ENCODE data around the gene ARHGEF4.

The ARHGEF4 gene

GRCh38 chr2:131041402-131042147 is 204.9 kb downstream of the ARHGEF4 start:
- no peak for DNase-seq

DNA sequence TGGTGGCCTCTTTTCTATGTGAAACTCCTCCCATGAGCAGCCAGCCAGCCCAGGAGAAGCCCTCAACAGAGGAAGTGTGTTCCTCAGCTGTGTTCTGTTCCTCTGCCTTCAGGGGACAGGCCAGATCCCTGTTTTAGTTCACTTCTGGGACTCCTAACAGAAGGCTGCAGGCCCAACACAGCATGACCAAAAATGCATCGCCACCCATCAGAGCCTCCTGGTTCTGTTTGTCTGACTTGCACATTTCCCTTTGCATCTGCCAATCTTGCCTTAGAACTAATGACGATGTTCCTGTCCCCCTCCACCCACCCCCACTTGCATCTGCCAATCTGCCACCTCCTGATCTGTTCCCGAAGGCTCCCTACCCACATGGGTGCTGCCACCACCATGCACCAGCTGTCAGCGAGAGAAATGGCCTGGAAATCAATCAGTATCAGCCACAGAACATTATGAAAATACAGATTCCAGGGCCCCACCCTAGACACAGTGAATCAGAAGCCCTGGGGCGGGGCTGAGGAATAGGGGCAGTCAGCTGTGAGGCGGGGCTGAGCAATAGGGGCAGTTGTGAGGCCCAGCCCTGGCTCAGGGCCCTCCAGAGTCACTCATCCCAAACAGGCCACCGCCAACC is 205.5 kb downstream of the ARHGEF4 start:
- DNase-seq: no peak

DNA sequence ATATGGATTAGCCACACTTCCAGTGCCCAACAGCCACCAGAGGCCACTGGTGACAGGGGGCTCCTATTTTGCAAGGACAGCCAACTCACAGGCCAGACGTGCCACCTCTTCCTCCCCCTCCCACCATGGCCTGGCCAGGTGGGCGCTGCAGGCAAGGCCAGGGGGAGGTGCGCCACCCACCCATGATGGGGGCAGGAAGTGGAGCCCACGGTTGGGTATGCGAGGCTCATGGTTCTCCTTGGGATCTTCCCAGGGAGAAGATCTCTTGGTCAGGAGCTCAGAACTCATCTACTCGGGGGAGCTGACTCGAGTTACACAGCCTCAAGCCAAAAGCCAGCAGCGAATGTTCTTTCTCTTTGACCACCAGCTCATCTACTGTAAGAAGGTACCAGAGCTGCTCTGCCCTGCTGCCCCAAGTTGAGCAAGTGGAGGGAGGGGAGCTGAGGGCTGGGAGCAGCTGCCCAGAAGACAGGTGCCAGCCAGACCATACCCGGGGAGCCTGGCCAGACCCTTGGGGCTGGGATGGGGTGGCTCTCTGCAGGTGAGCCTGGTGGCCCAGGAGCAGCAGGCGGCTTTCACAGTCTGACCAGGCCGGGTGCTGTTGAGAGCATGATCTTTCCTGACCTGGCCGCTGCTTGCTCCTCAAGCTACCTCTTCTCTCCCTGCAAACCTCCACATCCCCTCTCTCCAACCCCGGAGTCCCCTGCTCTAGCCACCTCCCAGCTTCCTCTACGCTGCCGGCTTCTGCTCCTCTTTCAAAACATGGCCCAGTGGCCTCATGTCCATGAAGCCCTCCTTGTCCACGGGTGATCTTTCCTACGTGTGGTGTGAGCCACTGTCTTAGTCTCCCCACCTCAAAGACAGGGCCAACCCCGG is 206.7 kb downstream of the ARHGEF4 start:
- DNase-seq: no peak

GRCh38 chr2:131044075-131044756 is 207.5 kb downstream of the ARHGEF4 start:
- no peak for DNase-seq

- no peak for DNase-seq
Measured at GRCh38 chr2:131044757-131045150, 208.0 kb downstream of the ARHGEF4 start.

DNA sequence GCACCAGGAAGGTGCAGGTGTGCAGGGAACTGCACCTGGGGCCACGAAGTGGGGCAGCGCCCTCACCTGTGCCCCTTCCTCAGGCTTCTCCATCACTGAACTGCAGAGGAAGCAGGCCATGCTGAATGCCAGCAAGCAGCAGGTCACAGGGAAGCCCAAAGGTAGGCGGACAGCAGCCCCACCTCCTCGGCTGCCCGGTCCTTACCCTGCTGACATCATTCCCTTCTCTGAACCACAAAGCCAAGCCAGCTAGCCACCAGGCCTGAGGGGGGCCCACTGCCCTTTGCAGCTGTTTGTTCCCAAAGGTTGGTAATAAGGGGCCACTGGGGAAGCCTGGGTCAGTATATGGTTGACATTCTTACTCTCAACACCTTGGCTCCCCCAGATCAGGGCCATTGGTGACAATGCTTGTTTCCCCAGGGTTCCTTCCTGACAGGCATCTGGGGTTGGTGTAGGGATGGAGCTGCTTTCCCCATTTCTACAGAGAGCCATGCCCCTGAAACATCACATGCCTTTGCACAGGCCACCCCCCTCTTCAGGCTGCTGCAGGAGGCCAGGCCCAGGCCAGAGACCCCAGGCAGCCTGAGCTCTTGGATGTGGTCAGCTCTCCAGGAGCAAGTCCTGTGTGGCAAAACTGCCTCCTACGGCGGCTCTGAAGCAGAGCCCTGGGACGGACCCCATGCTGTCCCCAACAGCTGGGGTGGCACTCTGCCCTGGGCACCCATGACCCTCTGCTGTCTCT is 208.7 kb downstream of the ARHGEF4 start:
- DNase-seq: no peak

GRCh38 chr2:131046028-131046917 is 209.6 kb downstream of the ARHGEF4 start:
- DNase-seq: no peak

- DNase-seq: no peak
Measured at GRCh38 chr2:131046918-131047652, 210.4 kb downstream of the ARHGEF4 start.

- no peak for DNase-seq
Measured at GRCh38 chr2:131047920-131048560, 211.3 kb downstream of the ARHGEF4 start.

DNA sequence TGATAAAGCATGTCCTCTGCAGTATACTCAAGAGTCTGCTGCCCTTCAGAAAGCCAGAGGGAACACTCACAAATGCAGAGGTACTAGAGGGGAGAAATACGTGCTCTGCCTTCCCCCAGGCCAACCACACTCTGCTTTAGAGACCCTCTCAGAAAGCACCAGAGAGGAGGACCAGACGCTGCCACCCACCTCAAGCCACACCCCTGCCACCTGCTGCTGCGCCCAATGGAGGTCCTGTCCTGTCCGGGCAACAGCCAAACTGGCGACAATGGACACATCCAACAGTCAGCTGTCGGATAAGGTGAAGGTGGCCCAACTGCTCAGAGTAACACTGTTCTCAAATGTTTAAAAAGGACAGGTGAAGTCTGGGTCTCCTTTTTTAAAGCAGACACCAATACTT is 211.9 kb downstream of the ARHGEF4 start:
- DNase-seq: no peak

GRCh38 chr2:131049150-131049718 is 212.5 kb downstream of the ARHGEF4 start:
- DNase-seq: no peak

- DNase-seq: no peak
Measured at GRCh38 chr2:131050896-131051295, 214.2 kb downstream of the ARHGEF4 start.

DNA sequence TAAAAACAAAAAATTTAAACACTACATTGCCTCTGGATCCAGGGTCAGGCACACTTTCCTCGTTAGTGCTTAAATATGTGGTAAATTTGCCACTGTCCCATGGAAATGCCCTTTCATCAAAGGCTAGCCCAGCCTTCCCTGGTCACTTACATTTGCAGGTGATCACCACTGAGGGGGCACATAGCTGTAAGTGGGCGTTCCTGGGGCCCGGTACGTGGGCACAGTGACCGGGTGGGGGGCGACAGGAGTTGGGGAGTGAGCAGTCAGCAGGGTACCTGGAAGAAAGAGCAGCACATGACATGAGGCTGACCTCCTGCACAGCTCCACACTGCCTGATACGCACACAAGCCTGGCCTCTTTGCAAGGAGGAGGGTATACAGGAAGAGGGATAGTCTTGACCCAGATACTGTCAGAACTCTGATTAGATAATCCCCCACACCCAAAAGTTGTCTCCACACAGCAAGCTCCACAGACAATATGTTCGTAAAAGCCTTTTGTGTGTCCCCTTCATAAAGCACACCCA is 216.1 kb downstream of the ARHGEF4 start:
- no peak for DNase-seq

DNA sequence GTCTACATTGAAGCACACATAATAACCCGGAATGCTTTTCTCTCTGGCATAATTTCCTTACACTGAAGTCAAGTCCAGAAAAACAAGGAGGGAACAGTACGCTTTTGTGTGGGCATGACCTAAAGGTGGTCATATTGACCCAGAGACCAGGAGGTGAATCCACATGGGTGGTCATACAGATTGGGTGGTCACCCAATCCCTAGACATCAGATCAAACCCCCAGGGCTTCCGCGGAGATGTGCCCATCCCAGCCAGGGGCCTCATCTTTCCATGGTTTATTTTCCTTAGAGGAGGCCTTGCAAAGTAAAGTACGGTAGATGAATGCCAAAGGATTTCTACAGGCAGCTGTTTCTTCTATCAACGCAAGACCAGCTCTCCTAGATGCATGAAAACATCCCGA is 217.8 kb downstream of the ARHGEF4 start:
- DNase-seq: no peak

- no peak for DNase-seq
Measured at GRCh38 chr2:131055169-131056065, 218.7 kb downstream of the ARHGEF4 start.

DNA sequence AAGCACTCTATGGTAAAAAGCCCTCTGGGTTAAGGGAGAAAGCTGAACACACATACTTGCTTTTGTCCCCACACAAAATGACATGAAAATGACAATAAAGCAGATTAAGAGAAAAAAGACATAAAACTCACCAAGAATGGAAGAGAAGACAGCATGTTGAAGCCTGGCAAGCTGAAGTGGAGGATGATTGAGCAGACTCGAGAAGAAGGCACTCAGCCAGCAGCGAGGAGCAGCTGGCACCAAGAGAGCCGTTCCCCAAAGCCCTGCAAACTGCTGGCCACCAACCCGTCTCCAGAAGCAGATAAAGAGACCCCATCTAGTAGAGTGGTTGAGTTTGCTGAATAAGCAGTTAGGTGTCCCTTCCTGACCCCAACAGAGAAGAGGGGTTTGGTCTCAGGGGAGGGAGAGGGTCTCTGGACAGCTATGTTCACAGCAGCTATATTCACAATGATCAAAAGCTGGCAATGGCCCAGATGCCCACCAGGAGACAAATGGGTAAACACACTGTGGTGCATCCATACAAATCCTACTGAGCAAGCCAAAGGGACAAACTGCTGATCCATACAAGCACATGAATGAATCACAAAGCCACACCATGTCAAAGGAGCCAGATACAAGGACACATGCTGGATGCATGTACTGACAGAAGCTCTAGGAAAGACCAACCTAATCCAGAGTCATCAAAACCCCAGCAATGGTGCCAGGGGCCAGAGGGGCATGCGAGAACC is 219.7 kb downstream of the ARHGEF4 start:
- DNase-seq: no peak

DNA sequence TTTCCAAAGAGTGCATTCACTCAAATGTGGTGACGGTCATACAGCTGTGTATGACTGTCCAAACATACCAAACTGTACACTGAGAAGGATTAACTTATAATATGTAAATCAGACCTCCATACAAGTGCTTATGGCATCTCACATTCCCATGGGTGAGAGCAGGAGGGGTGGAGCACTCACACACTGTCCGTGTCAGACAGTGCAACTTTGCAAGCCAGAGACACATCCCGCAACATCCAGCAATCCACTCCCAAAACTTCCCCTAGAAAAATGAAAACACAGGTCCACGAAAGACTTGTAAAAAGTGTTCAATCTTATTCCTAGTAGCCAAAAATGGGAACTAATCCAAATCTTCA is 220.2 kb downstream of the ARHGEF4 start:
- no peak for DNase-seq

Data from NCI-H1105 treated with DMSO at 0.1 percent for 48 hours (cell line).